ENCODE results near the gene STAT3.

DNA sequence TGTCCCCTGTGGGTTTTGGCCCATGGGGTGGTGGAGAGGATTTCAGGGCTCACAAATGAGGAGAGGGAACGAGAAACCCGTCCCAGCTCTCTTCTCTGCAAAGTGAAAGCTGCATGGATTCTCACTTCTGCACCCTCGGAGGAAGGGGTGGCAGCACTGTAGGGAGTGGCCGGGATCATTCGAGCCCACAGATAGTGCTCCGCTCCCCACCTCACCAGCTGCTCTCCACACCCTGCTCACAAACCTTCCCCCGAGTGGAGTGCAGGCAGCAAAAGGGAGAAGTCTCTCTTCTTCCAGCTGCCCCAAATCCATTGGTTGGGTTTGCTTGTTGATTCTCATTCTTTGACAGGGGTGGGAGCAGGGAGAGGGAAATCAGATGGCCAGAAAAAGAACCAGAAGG lies 79.8 kb downstream of the STAT3 start:
- TF ChIP-seq, protein P1, sequence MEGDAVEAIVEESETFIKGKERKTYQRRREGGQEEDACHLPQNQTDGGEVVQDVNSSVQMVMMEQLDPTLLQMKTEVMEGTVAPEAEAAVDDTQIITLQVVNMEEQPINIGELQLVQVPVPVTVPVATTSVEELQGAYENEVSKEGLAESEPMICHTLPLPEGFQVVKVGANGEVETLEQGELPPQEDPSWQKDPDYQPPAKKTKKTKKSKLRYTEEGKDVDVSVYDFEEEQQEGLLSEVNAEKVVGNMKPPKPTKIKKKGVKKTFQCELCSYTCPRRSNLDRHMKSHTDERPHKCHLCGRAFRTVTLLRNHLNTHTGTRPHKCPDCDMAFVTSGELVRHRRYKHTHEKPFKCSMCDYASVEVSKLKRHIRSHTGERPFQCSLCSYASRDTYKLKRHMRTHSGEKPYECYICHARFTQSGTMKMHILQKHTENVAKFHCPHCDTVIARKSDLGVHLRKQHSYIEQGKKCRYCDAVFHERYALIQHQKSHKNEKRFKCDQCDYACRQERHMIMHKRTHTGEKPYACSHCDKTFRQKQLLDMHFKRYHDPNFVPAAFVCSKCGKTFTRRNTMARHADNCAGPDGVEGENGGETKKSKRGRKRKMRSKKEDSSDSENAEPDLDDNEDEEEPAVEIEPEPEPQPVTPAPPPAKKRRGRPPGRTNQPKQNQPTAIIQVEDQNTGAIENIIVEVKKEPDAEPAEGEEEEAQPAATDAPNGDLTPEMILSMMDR (IDR thresholded peaks at IDR 0.05) = no peak
- TF ChIP-seq ZFX (IDR thresholded peaks at IDR 0.05; ENCODE audit: borderline replicate concordance) = no peak

Measured in 22Rv1 (cell line).